ENCODE data around the gene LRRC15. TPM values are rescaled to one million over a fixed set of nuclear protein-coding genes. Genes with fewer than 3 reads are reported as not detected.

LRRC15 gene
- total and polyA plus RNA-seq, 8 donors, result 0.02 to 0.25 (median 0.08) TPM; not detected in 1

- intact Hi-C loops (cut with DNase I), result no loop called here
Measured at GRCh38 chr3:194342861-194343560, 26.5 kb downstream of the LRRC15 start.

GRCh38 chr3:194340757-194341400 is 28.7 kb downstream of the LRRC15 start:
- no peaks in the 10 kb centered on the region for H3K27me3 ChIP-seq
- H3K27ac ChIP-seq, result no peak overlapping the region
- ATAC-seq, result no peak
- intact Hi-C loops (cut with DNase I), result no loop called here
- FAIRE-seq, result no peak
- 83 to 85% methylated on average over 23 to 24 of the region's 24 CpGs for WGBS, 2 donors
- H3K4me3 ChIP-seq, result no peak overlapping the region
- H3K36me3 ChIP-seq, result no peaks in the 10 kb centered on the region
- no peaks in the 10 kb centered on the region for H3K9me3 ChIP-seq
- no peak for TF ChIP-seq CTCF (IDR thresholded peaks at IDR 0.05)
- H3K4me1 ChIP-seq, result peaks cover 0 to 2% (median 0%) of the 10 kb centered on the region in 3 donors
- DNase-seq, result no peak

More at GRCh38 chr3:194342861-194343560, 26.5 kb downstream of the LRRC15 start:
- no peak for FAIRE-seq
- H3K9me3 ChIP-seq, result no peaks in the 10 kb centered on the region
- no peak for TF ChIP-seq CTCF (IDR thresholded peaks at IDR 0.05)
- no peak overlapping the region for H3K4me3 ChIP-seq
- no peaks in the 10 kb centered on the region for H3K27me3 ChIP-seq
- no peak for ATAC-seq
- H3K27ac ChIP-seq, result no peak overlapping the region
- DNase-seq, result no peak
- 80 to 88% methylated on average over 9 of the region's 9 CpGs for WGBS, 2 donors
- no peaks in the 10 kb centered on the region for H3K36me3 ChIP-seq
- H3K4me1 ChIP-seq, result peaks cover 0 to 2% (median 0%) of the 10 kb centered on the region in 3 donors

- Histone ChIP-seq H3K4me1 (peaks cover 0 to 2% (median 0%) of the 10 kb centered on the region in 3 donors), H3K9me3 (no peaks in the 10 kb centered on the region), H3K36me3 (no peaks in the 10 kb centered on the region), H3K27me3 (no peaks in the 10 kb centered on the region), H3K27ac (no peak overlapping the region), H3K4me3 (no peak overlapping the region)
- no peak for FAIRE-seq
- TF ChIP-seq CTCF (IDR thresholded peaks at IDR 0.05), result no peak
- WGBS, 2 donors, result 38 to 48% methylated on average over 5 of the region's 5 CpGs
- no peak for DNase-seq
- ATAC-seq, result no peak
- intact Hi-C loops (cut with DNase I), result loop anchor here in 1 of 3 donors (5.0 kb wide), 1 partner anchor 57 kb away; the partner anchor contains the start of gene GP5
Measured at GRCh38 chr3:194339840-194340239, 29.7 kb downstream of the LRRC15 start.

GRCh38 chr3:194339356-194339755 is 30.2 kb downstream of the LRRC15 start:
- TF ChIP-seq CTCF (IDR thresholded peaks at IDR 0.05), result no peak
- intact Hi-C loops (cut with DNase I), result loop anchor here in 1 of 3 donors (5.0 kb wide), 1 partner anchor 58 kb away; the partner anchor contains the start of gene GP5
- DNase-seq (no peak), ATAC-seq (no peak), FAIRE-seq (no peak)
- whole genome bisulfite sequencing, 2 donors, result 67 to 71% methylated on average over 9 of the region's 9 CpGs
- Histone ChIP-seq H3K4me3 (no peak overlapping the region), H3K27ac (no peak overlapping the region), H3K27me3 (no peaks in the 10 kb centered on the region), H3K4me1 (peaks cover 0 to 2% (median 0%) of the 10 kb centered on the region in 3 donors), H3K9me3 (no peaks in the 10 kb centered on the region), H3K36me3 (no peaks in the 10 kb centered on the region)

Data from pancreas (tissue), 10 donors.